Erythroblast (primary cell): ENCODE data around the gene SNAPC2.

Source experiments
- GATA1 ChIP-seq: IDR thresholded peaks from 2 replicates; pipeline ENCODE4 v1.6.1; 2011; ENCODE audit warnings: low read depth, mild to moderate bottlenecking, control low read depth, low read length, moderate library complexity
- POLR2A ChIP-seq: IDR thresholded peaks from 2 replicates; pipeline ENCODE4 v1.6.1; 2011; ENCODE audit warnings: mild to moderate bottlenecking, low read length

DNA sequence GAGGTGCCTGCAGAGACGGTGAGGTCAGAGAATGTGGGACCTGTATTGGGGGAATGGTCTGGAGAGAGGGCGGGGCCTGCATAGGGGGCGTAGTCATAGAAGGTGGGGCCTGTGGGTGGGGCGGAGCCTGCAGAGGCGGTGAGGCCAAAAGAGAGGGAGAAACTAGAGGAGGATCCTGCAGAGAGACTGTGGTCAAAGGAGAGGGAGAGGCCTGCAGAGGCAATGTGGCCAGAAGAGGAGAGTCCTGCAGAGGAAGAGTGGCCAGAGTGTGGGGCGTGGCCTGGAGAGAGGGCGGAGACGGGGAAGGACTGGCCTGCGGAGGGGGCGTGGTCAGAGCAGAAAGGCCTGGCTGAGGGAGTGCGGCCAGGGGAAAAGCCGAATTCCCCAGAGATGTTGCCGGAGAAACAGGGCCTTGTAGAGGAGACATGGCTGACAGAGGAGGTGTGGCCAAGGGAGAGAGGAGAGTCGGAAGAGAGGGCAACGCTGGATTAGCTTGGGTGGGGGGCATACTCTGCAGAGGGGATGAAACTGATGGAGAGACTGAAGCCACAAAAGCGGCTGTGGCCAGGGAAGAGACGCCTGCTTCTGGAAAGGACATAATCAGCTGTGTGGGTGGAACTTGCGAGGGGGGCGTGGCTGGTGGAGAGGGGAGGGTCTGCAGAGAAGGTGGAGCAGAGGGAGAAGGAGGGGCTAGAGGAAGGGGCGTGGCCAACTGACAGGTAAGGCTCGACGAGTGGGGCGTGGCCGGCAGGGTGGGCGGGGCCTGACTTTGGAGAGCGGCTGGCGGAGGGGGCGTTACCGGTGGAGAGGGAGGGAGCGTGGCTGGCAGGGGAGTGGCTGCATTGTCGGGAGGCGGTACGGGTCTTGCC is 48.5 kb upstream of the SNAPC2 start:
- TF ChIP-seq POLR2A (no peak), GATA1 (no peak)
